H9 (cell line): ENCODE results near the gene CCDC86. TPM values are rescaled to one million over a fixed set of nuclear protein-coding genes. Genes with fewer than 3 reads are reported as not detected.

Experiments used
- DNase-seq: peaks from one replicate; pipeline ENCODE4 v3.0.0-alpha.2; 2017
- H2AFZ ChIP-seq: one replicate; pipeline ENCODE4 v1.6.1; 2013; ENCODE audit warnings: mild to moderate bottlenecking, low read length, control low read depth, moderate library complexity
- H2AK5ac ChIP-seq: 2 replicates; pipeline ENCODE4 v1.6.1; 2013; ENCODE audit warnings: low read length, control low read depth, mixed read lengths; ENCODE audit not compliant: insufficient read length
- H2BK120ac ChIP-seq: one replicate; pipeline ENCODE4 v1.6.1; 2013; ENCODE audit warnings: low read depth, mild to moderate bottlenecking, low read length, control low read depth, inconsistent platforms; ENCODE audit not compliant: poor library complexity, severe bottlenecking
- H2BK12ac ChIP-seq: 2 replicates; pipeline ENCODE4 v1.6.1; 2013; ENCODE audit warnings: low read length, control low read depth, mixed read lengths, low read depth; ENCODE audit not compliant: insufficient read length
- H2BK15ac ChIP-seq: 2 replicates; pipeline ENCODE4 v1.6.1; 2013; ENCODE audit warnings: low read depth, low read length, control low read depth
- H2BK20ac ChIP-seq: one replicate; pipeline ENCODE4 v1.6.1; 2013; ENCODE audit warnings: low read depth, mild to moderate bottlenecking, low read length, control low read depth, inconsistent platforms; ENCODE audit not compliant: poor library complexity, severe bottlenecking
- H2BK5ac ChIP-seq: 2 replicates; pipeline ENCODE4 v1.6.1; 2013; ENCODE audit warnings: low read length, control low read depth, mixed read lengths; ENCODE audit not compliant: insufficient read length
- H3K14ac ChIP-seq: 2 replicates; pipeline ENCODE4 v1.6.1; 2013; ENCODE audit warnings: low read length, control low read depth; ENCODE audit not compliant: insufficient read depth
- H3K18ac ChIP-seq: 2 replicates; pipeline ENCODE4 v1.6.1; 2013; ENCODE audit warnings: low read depth, mild to moderate bottlenecking, mixed read lengths, low read length, control low read depth; ENCODE audit not compliant: insufficient read length
- H3K23ac ChIP-seq: 2 replicates; pipeline ENCODE4 v1.6.1; 2013; ENCODE audit warnings: low read length, control low read depth, mixed read lengths, low read depth; ENCODE audit not compliant: insufficient read length
- H3K23me2 ChIP-seq: 2 replicates; pipeline ENCODE4 v1.6.1; 2013; ENCODE audit warnings: low read depth, mild to moderate bottlenecking, mixed read lengths, low read length, control low read depth; ENCODE audit not compliant: insufficient read length, poor library complexity, severe bottlenecking
- H3K27ac ChIP-seq: 2 replicates; pipeline ENCODE4 v1.5.1; 2013; ENCODE audit warnings: low read length, control low read depth, mixed read lengths, low read depth; ENCODE audit not compliant: insufficient read length
- H3K27me3 ChIP-seq: 2 replicates; pipeline ENCODE4 v1.6.1; 2013; ENCODE audit warnings: low read length, control low read depth, inconsistent platforms; ENCODE audit not compliant: insufficient read depth
- H3K4ac ChIP-seq: 2 replicates; pipeline ENCODE4 v1.6.1; 2013; ENCODE audit warnings: low read depth, mild to moderate bottlenecking, control low read depth, inconsistent platforms, low read length, moderate library complexity
- H3K4me1 ChIP-seq: 2 replicates; pipeline ENCODE4 v1.6.1; 2013; ENCODE audit warnings: low read length, control low read depth, inconsistent platforms; ENCODE audit not compliant: insufficient read depth
- H3K4me2 ChIP-seq: 2 replicates; pipeline ENCODE4 v1.6.1; 2013; ENCODE audit warnings: low read length, control low read depth, mixed read lengths; ENCODE audit not compliant: insufficient read length, insufficient read depth
- H3K56ac ChIP-seq: 2 replicates; pipeline ENCODE4 v1.6.1; 2013; ENCODE audit warnings: low read depth, mild to moderate bottlenecking, mixed read lengths, low read length, control low read depth; ENCODE audit not compliant: insufficient read length
- H3K79me1 ChIP-seq: 2 replicates; pipeline ENCODE4 v1.6.1; 2013; ENCODE audit warnings: low read depth, mild to moderate bottlenecking, moderate library complexity, low read length, control low read depth, inconsistent platforms; ENCODE audit not compliant: insufficient read depth, poor library complexity, severe bottlenecking
- H3K79me2 ChIP-seq: 2 replicates; pipeline ENCODE4 v1.6.1; 2013; ENCODE audit warnings: low read length, control low read depth, inconsistent platforms; ENCODE audit not compliant: insufficient read depth
- H3K9ac ChIP-seq: 2 replicates; pipeline ENCODE4 v1.6.1; 2013; ENCODE audit warnings: low read length, control low read depth, mixed read lengths; ENCODE audit not compliant: insufficient read length; ENCODE audit errors: extremely low read depth
- H3K9me3 ChIP-seq: one replicate; pipeline ENCODE4 v1.6.1; 2013; ENCODE audit warnings: low read depth, low read length, inconsistent platforms; ENCODE audit not compliant: control insufficient read depth
- H3T11ph ChIP-seq: one replicate; pipeline ENCODE4 v1.6.1; 2013; ENCODE audit warnings: mild to moderate bottlenecking, low read length, control low read depth, inconsistent platforms
- H4K20me1 ChIP-seq: one replicate; pipeline ENCODE4 v1.6.1; 2013; ENCODE audit not compliant: control insufficient read depth, insufficient read length, insufficient read depth
- H4K5ac ChIP-seq: 2 replicates; pipeline ENCODE4 v1.6.1; 2013; ENCODE audit warnings: low read depth, mild to moderate bottlenecking, mixed read lengths, low read length, control low read depth; ENCODE audit not compliant: insufficient read length
- H4K8ac ChIP-seq: replicated peaks from 2 replicates; pipeline ENCODE4 v1.6.1; 2013; ENCODE audit warnings: low read length, control low read depth, mixed read lengths, low read depth; ENCODE audit not compliant: insufficient read length
- H4K91ac ChIP-seq: 2 replicates; pipeline ENCODE4 v1.6.1; 2013; ENCODE audit warnings: low read depth, mild to moderate bottlenecking, moderate library complexity, mixed read lengths, low read length, control low read depth; ENCODE audit not compliant: insufficient read length
- H3K27ac Mint-ChIP-seq, 3 experiments: 2 replicates in 2 of 3; 3 replicates in 1 of 3; pipeline ENCODE4 v1.8.0; 2020 to 2021; ENCODE audit warnings: mixed read lengths in 3 of 3, mild to moderate bottlenecking in 1 of 3, moderate library complexity in 1 of 3
- H3K27me3 Mint-ChIP-seq: 2 replicates; pipeline ENCODE4 v1.8.0; 2021; ENCODE audit warnings: low read depth, mild to moderate bottlenecking, moderate library complexity, mixed read lengths
- H3K36me3 Mint-ChIP-seq, 3 experiments: 2 replicates in 2 of 3; 3 replicates in 1 of 3; pipeline ENCODE4 v1.8.0; 2020 to 2021; ENCODE audit warnings: low read depth in 3 of 3, mixed read lengths in 3 of 3; ENCODE audit not compliant: insufficient read depth in 1 of 3
- H3K4me1 Mint-ChIP-seq, 2 experiments: 2 replicates each; pipeline ENCODE4 v1.8.0; 2020; ENCODE audit warnings: mixed read lengths in 2 of 2
- H3K4me3 Mint-ChIP-seq, 2 experiments: 2 replicates in 1 of 2; 3 replicates in 1 of 2; pipeline ENCODE4 v1.8.0; 2020 to 2021; ENCODE audit warnings: mild to moderate bottlenecking in 2 of 2, mixed read lengths in 2 of 2, moderate library complexity in 1 of 2
- H3K9me3 Mint-ChIP-seq, 2 experiments: 2 replicates in 1 of 2; 3 replicates in 1 of 2; pipeline ENCODE4 v1.8.0; 2020; ENCODE audit warnings: mild to moderate bottlenecking in 2 of 2, mixed read lengths in 2 of 2, moderate library complexity in 1 of 2
- CTCF ChIP-seq: fragments of 200-600 bp; sonication (generic); conservative IDR thresholded peaks from 3 replicates; pipeline ENCODE4 v1.8.0; 2021; ENCODE audit warnings: antibody characterized with exemption, mild to moderate bottlenecking
- WGBS: extraction: QIAGEN DNeasy Blood & Tissue Kit; methylation state at CpG from one replicate; pipeline ENCODE4 v1.1.7; 2013; ENCODE audit warnings: missing lambda C conversion rate, low lambda C conversion rate, mixed read lengths; ENCODE audit not compliant: insufficient read length; ENCODE audit errors: extremely low coverage; 5-methylcytosine and 5-hydroxymethylcytosine counted together
- total RNA-seq: library from RNA; stranded (reverse); gene quantifications from 2 replicates; pipeline ENCODE4 v1.2.1, GENCODE V29; 2021

The CCDC86 gene
- total RNA-seq, 1 experiment from 2014 or later = 82.3 TPM

GRCh38 chr11:60871378-60872061 lies 29.6 kb downstream of the CCDC86 start:
- Histone ChIP-seq H4K20me1 (no peaks in the 10 kb centered on the region), H2BK20ac (no peak overlapping the region), H3K14ac (no peak overlapping the region; the same call in 1 of the 2 replicates), H2BK5ac (no peak overlapping the region), H3K4ac (no peak overlapping the region), H2BK120ac (no peak overlapping the region), H3K27ac (no peak overlapping the region), H3K9ac (no peak overlapping the region), H3K23me2 (no peaks in the 10 kb centered on the region), H2AK5ac (no peak overlapping the region), H3K18ac (no peak overlapping the region), H3K4me2 (no peak overlapping the region), H2BK15ac (no peak overlapping the region), H3K56ac (no peak overlapping the region), H2BK12ac (no peak overlapping the region), H4K5ac (no peak overlapping the region), H3K4me1 (peaks cover 2% of the 10 kb centered on the region; the same call in 1 of the 2 replicates), H3K79me2 (no peaks in the 10 kb centered on the region), H2AFZ (no peak overlapping the region), H3K23ac (no peak overlapping the region), H4K91ac (no peak overlapping the region), H3K27me3 (no peaks in the 10 kb centered on the region), H4K8ac (no peak overlapping the region), H3K79me1 (no peaks in the 10 kb centered on the region), H3K9me3 (no peaks in the 10 kb centered on the region), H3T11ph (no peak overlapping the region)
- H3K36me3 Mint-ChIP-seq = no peaks in the 10 kb centered on the region
- no CpG with 5 or more reads among the region's 7 CpGs for WGBS
- H3K4me3 Mint-ChIP-seq = no peak overlapping the region
- no peak for DNase-seq
- H3K27ac Mint-ChIP-seq = peak overlapping the region in 1 of 3 experiments; percentile 44; a peak in 1 of 7 replicates
- peaks cover 9 to 10% of the 10 kb centered on the region in 2 experiments for H3K4me1 Mint-ChIP-seq
- H3K27me3 Mint-ChIP-seq = no peaks in the 10 kb centered on the region; the same call in 1 of the 2 replicates
- no peaks in the 10 kb centered on the region for H3K9me3 Mint-ChIP-seq
- TF ChIP-seq CTCF = no peak
